Measurements from ENCODE around the gene DOCK4.

DOCK4 gene

GRCh38 chr7:112160130-112160770 is 45.9 kb downstream of the DOCK4 start:
- Histone ChIP-seq H3K9me3 (no peaks in the 10 kb centered on the region), H3K27me3 (no peaks in the 10 kb centered on the region), H3K36me3 (no peaks in the 10 kb centered on the region), H3K4me1 (peaks cover 41% of the 10 kb centered on the region), H3K4me3 (ENCODE audit: low read depth, low read length) (peak overlapping the region; percentile 28; the same call in 1 of the 2 replicates)
- DNase-seq = peak; percentile 49
- no peak for TF ChIP-seq CTCF (IDR thresholded peaks at IDR 0.05; ENCODE audit: low read depth, low read length)

- H3K4me1 ChIP-seq = peaks cover 38% of the 10 kb centered on the region
- no peak for DNase-seq
- no peak overlapping the region for H3K4me3 ChIP-seq (ENCODE audit: low read depth, low read length)
- H3K9me3 ChIP-seq = no peaks in the 10 kb centered on the region
- H3K36me3 ChIP-seq = no peaks in the 10 kb centered on the region
- TF ChIP-seq CTCF (IDR thresholded peaks at IDR 0.05; ENCODE audit: low read depth, low read length) = no peak
- no peaks in the 10 kb centered on the region for H3K27me3 ChIP-seq
These were observed 46.8 kb downstream of the DOCK4 start for GRCh38 chr7:112159351-112159750.

GRCh38 chr7:112157072-112157471 is 49.1 kb downstream of the DOCK4 start:
- Histone ChIP-seq H3K36me3 (no peaks in the 10 kb centered on the region), H3K4me1 (peaks cover 32% of the 10 kb centered on the region), H3K4me3 (ENCODE audit: low read depth, low read length) (no peak overlapping the region), H3K27me3 (no peaks in the 10 kb centered on the region), H3K9me3 (no peaks in the 10 kb centered on the region)
- no peak for TF ChIP-seq CTCF (IDR thresholded peaks at IDR 0.05; ENCODE audit: low read depth, low read length)
- no peak for DNase-seq

GRCh38 chr7:112156412-112156811 is 49.8 kb downstream of the DOCK4 start:
- no peak for TF ChIP-seq CTCF (IDR thresholded peaks at IDR 0.05; ENCODE audit: low read depth, low read length)
- Histone ChIP-seq H3K4me3 (ENCODE audit: low read depth, low read length) (no peak overlapping the region), H3K4me1 (peaks cover 28% of the 10 kb centered on the region), H3K36me3 (no peaks in the 10 kb centered on the region), H3K27me3 (no peaks in the 10 kb centered on the region), H3K9me3 (no peaks in the 10 kb centered on the region)
- no peak for DNase-seq

- peaks cover 18% of the 10 kb centered on the region for H3K4me1 ChIP-seq
- no peaks in the 10 kb centered on the region for H3K27me3 ChIP-seq
- TF ChIP-seq CTCF (IDR thresholded peaks at IDR 0.05; ENCODE audit: low read depth, low read length) = no peak
- no peak for DNase-seq
- H3K36me3 ChIP-seq = no peaks in the 10 kb centered on the region
- H3K9me3 ChIP-seq = no peaks in the 10 kb centered on the region
- H3K4me3 ChIP-seq (ENCODE audit: low read depth, low read length) = no peak overlapping the region
These were observed 51.5 kb downstream of the DOCK4 start for GRCh38 chr7:112154690-112155089.

GRCh38 chr7:112152186-112152585 is 54.0 kb downstream of the DOCK4 start:
- Histone ChIP-seq H3K4me1 (peaks cover 20% of the 10 kb centered on the region), H3K36me3 (no peaks in the 10 kb centered on the region), H3K27me3 (no peaks in the 10 kb centered on the region), H3K9me3 (no peaks in the 10 kb centered on the region), H3K4me3 (ENCODE audit: low read depth, low read length) (no peak overlapping the region)
- TF ChIP-seq CTCF (IDR thresholded peaks at IDR 0.05; ENCODE audit: low read depth, low read length) = no peak
- DNase-seq = no peak

All from BE2C (cell line).